GM23338 (cell line): ENCODE data around the gene RYR3. TPM values are rescaled to one million over a fixed set of nuclear protein-coding genes. Genes with fewer than 3 reads are reported as not detected.

Experiments used
- EZH2 ChIP-seq: fragments of 200-600 bp; sonication (generic); IDR thresholded peaks from one replicate; pipeline ENCODE4 v1.8.0; 2017; ENCODE audit warnings: antibody characterized with exemption, mild to moderate bottlenecking, low read depth; ENCODE audit not compliant: unreplicated experiment
- EZH2phosphoT487 ChIP-seq: fragments of 200-600 bp; sonication (generic); IDR thresholded peaks from one replicate; pipeline ENCODE4 v1.8.1; 2018; ENCODE audit warnings: antibody characterized with exemption; ENCODE audit not compliant: unreplicated experiment
- JUNB ChIP-seq: IDR thresholded peaks from one replicate; pipeline ENCODE4 v1.6.1; 2016; ENCODE audit warnings: antibody characterized with exemption; ENCODE audit not compliant: unreplicated experiment
- NANOG ChIP-seq: IDR thresholded peaks from 2 replicates; pipeline ENCODE4 v1.6.1; 2016; ENCODE audit warnings: antibody characterized with exemption, borderline replicate concordance
- ZNF331 ChIP-seq: fragments of 250-450 bp; sonication (Bioruptor Pico); IDR thresholded peaks from 2 replicates; pipeline ENCODE4 v1.5.0; 2020; ENCODE audit warnings: low read depth, mild to moderate bottlenecking, moderate library complexity
- polyA plus RNA-seq: library from polyadenylated mRNA; unstranded; fragments of >200 nt; fragmentation: Nextera tagmentation; extraction: Ambion mirVana; gene quantifications from 2 replicates; pipeline ENCODE4 v1.2.1, GENCODE V29; 2016
- total RNA-seq: library from RNA; depleted of rRNA; stranded (reverse); fragments of >200 nt; shearing (Covaris generic); gene quantifications from 2 replicates; pipeline ENCODE4 v1.2.3, GENCODE V29; 2014
- TF ChIP-seq, protein P1 (sequence below): fragments of 250-450 bp; sonication (Bioruptor Pico); IDR thresholded peaks from 2 replicates; pipeline ENCODE4 v1.5.0; 2020; ENCODE audit warnings: mild to moderate bottlenecking, moderate library complexity
- TF ChIP-seq, protein P2 (sequence below): IDR thresholded peaks from one replicate; pipeline ENCODE4 v1.6.1; 2018; ENCODE audit warnings: antibody characterized with exemption; ENCODE audit not compliant: unreplicated experiment
- TF ChIP-seq, protein P3 (sequence below): IDR thresholded peaks from 2 replicates; pipeline ENCODE4 v1.6.1; 2016; ENCODE audit warnings: antibody characterized with exemption

Gene RYR3
- total and polyA plus RNA-seq, 2 experiments from 2014 or later = 1.1 to 1.2 TPM

DNA sequence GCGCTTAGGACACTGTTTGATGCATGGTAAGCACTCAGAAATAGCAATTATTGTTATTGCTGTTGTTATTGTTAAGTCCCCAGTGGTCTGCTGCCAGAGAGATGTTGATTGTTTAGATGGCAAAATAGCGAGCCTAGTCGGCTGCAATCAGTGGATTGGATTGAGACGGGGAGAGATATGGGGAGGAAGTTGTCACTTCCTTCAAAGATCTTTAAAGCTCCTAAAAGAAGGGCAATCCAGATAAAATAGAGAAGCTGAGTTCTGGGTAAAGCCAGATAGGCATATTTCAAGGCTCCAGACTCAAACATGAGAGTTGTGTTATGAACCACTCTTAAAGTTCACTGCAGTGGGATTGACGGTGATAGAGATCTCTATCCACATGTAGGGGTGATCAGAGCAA, 64.5 kb downstream of the RYR3 start (continued):
- TF ChIP-seq, protein P1, sequence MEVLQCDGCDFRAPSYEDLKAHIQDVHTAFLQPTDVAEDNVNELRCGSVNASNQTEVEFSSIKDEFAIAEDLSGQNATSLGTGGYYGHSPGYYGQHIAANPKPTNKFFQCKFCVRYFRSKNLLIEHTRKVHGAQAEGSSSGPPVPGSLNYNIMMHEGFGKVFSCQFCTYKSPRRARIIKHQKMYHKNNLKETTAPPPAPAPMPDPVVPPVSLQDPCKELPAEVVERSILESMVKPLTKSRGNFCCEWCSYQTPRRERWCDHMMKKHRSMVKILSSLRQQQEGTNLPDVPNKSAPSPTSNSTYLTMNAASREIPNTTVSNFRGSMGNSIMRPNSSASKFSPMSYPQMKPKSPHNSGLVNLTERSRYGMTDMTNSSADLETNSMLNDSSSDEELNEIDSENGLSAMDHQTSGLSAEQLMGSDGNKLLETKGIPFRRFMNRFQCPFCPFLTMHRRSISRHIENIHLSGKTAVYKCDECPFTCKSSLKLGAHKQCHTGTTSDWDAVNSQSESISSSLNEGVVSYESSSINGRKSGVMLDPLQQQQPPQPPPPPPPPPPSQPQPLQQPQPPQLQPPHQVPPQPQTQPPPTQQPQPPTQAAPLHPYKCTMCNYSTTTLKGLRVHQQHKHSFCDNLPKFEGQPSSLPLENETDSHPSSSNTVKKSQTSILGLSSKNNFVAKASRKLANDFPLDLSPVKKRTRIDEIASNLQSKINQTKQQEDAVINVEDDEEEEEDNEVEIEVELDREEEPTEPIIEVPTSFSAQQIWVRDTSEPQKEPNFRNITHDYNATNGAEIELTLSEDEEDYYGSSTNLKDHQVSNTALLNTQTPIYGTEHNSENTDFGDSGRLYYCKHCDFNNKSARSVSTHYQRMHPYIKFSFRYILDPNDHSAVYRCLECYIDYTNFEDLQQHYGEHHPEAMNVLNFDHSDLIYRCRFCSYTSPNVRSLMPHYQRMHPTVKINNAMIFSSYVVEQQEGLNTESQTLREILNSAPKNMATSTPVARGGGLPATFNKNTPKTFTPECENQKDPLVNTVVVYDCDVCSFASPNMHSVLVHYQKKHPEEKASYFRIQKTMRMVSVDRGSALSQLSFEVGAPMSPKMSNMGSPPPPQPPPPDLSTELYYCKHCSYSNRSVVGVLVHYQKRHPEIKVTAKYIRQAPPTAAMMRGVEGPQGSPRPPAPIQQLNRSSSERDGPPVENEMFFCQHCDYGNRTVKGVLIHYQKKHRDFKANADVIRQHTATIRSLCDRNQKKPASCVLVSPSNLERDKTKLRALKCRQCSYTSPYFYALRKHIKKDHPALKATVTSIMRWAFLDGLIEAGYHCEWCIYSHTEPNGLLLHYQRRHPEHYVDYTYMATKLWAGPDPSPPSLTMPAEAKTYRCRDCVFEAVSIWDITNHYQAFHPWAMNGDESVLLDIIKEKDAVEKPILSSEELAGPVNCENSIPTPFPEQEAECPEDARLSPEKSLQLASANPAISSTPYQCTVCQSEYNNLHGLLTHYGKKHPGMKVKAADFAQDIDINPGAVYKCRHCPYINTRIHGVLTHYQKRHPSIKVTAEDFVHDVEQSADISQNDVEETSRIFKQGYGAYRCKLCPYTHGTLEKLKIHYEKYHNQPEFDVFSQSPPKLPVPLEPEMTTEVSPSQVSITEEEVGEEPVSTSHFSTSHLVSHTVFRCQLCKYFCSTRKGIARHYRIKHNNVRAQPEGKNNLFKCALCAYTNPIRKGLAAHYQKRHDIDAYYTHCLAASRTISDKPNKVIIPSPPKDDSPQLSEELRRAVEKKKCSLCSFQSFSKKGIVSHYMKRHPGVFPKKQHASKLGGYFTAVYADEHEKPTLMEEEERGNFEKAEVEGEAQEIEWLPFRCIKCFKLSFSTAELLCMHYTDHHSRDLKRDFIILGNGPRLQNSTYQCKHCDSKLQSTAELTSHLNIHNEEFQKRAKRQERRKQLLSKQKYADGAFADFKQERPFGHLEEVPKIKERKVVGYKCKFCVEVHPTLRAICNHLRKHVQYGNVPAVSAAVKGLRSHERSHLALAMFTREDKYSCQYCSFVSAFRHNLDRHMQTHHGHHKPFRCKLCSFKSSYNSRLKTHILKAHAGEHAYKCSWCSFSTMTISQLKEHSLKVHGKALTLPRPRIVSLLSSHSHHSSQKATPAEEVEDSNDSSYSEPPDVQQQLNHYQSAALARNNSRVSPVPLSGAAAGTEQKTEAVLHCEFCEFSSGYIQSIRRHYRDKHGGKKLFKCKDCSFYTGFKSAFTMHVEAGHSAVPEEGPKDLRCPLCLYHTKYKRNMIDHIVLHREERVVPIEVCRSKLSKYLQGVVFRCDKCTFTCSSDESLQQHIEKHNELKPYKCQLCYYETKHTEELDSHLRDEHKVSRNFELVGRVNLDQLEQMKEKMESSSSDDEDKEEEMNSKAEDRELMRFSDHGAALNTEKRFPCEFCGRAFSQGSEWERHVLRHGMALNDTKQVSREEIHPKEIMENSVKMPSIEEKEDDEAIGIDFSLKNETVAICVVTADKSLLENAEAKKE = no peak
- TF ChIP-seq, protein P2, sequence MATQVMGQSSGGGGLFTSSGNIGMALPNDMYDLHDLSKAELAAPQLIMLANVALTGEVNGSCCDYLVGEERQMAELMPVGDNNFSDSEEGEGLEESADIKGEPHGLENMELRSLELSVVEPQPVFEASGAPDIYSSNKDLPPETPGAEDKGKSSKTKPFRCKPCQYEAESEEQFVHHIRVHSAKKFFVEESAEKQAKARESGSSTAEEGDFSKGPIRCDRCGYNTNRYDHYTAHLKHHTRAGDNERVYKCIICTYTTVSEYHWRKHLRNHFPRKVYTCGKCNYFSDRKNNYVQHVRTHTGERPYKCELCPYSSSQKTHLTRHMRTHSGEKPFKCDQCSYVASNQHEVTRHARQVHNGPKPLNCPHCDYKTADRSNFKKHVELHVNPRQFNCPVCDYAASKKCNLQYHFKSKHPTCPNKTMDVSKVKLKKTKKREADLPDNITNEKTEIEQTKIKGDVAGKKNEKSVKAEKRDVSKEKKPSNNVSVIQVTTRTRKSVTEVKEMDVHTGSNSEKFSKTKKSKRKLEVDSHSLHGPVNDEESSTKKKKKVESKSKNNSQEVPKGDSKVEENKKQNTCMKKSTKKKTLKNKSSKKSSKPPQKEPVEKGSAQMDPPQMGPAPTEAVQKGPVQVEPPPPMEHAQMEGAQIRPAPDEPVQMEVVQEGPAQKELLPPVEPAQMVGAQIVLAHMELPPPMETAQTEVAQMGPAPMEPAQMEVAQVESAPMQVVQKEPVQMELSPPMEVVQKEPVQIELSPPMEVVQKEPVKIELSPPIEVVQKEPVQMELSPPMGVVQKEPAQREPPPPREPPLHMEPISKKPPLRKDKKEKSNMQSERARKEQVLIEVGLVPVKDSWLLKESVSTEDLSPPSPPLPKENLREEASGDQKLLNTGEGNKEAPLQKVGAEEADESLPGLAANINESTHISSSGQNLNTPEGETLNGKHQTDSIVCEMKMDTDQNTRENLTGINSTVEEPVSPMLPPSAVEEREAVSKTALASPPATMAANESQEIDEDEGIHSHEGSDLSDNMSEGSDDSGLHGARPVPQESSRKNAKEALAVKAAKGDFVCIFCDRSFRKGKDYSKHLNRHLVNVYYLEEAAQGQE = no peak
- TF ChIP-seq EZH2phosphoT487 (no peak), NANOG (no peak), JUNB (no peak), EZH2 (no peak), ZNF331 (no peak)
- TF ChIP-seq, protein P3, sequence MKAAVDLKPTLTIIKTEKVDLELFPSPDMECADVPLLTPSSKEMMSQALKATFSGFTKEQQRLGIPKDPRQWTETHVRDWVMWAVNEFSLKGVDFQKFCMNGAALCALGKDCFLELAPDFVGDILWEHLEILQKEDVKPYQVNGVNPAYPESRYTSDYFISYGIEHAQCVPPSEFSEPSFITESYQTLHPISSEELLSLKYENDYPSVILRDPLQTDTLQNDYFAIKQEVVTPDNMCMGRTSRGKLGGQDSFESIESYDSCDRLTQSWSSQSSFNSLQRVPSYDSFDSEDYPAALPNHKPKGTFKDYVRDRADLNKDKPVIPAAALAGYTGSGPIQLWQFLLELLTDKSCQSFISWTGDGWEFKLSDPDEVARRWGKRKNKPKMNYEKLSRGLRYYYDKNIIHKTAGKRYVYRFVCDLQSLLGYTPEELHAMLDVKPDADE = no peak
